ENCODE results near the gene MDM4.
A peak's percentile ranks its signal among the peaks of the same experiment; 100 is the strongest.
"Not testable (repeated sequence)": the region's sequence is repeated elsewhere in the genome, so short reads cannot be mapped to it uniquely, and the experiment has no call there.

Gene MDM4

GRCh38 chr1:204506969-204507316 lies 9.3 kb upstream of the MDM4 start:
- intact Hi-C loops (cut with DNase I) = no loop called here

GRCh38 chr1:204507317-204508105 lies 8.7 kb upstream of the MDM4 start:
- peak in 36 of 42 donors; percentile 17 to 73 (median 45) for DNase-seq

More at GRCh38 chr1:204506969-204507316, 9.3 kb upstream of the MDM4 start:
- DNase-seq = peak; percentile 25 to 97 (median 85)

GRCh38 chr1:204509186-204509635 lies 7.0 kb upstream of the MDM4 start:
- DNase-seq = no peak
- intact Hi-C loops (cut with DNase I) = no loop called here

More at GRCh38 chr1:204507317-204508105, 8.7 kb upstream of the MDM4 start:
- intact Hi-C loops (cut with DNase I) = no loop called here

DNA sequence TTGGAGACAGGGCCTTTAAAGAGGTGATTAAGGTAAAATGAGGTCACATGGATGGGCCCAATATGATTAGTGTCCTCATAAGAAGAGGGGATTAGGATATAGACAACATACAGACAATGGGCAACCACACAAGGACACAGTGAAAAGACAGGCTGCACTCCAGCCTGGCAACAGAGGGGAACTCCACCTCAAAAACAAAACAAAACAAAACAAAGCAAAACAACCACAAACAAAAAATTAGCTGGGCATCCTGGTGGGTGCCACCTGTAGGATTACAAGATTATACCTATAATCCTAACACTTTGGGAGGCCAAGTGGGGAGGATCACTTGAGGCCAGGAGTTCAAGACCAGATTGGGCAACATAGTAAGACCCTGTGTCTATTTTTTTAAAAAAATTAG lies 4.8 kb upstream of the MDM4 start:
- DNase-seq = no peak
- intact Hi-C loops (cut with DNase I) = no loop called here

DNA sequence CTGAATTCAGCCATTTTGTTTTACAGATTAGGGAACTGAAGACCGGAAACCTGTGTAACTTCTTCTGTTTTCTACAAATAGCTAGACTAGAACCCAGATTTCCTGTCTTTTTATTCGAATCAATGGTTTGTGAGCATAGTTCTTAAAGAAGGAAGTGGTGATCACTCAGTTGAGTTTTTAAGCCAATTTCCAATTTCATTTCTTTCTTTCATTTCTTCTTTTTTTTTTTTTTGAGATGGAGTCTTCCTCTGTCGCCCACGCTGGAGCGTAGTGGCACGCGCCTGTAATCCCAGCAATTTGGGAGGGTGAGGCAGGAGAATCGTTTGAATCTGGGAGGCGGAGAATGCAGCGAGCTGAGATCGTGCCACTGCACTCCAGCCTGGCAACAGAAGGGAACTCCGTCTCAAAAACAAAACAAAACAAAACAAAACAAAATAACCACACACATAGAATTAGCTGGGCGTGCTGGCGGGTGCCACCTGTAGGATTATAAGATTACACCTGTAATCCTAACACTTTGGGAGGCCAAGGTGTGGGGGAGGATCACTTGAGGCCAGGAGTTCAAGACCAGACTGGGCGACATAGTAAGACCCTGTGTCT lies 3.0 kb upstream of the MDM4 start:
- intact Hi-C loops (cut with DNase I) = no loop called here
- peak in 2 of 42 donors; percentile 17 to 30 for DNase-seq

DNA sequence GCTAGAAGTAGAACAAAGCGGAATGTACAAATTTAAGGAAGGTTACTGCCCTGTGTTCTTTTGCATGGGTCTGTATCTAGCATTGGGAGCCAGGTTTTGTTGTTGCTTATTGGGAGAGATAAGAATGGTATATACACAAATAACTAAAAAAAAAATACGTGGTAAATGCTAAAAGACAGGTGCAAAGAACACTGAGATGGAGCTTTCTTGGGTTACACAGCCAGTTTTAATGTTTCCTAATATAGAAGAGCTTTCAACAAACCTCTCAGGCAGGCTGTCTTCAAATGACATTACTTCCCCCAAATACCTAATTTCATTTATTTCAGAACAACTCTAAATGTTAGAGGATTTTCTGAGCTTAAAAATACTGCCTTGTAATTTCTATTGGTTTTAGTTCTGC lies 1.4 kb upstream of the MDM4 start:
- intact Hi-C loops (cut with DNase I) = no loop called here
- DNase-seq = no peak

GRCh38 chr1:204517382-204517781 lies 1.2 kb downstream of the MDM4 start:
- intact Hi-C loops (cut with DNase I) = not testable (repeated sequence)
- peak in 1 of 42 donors; percentile 19 for DNase-seq

DNA sequence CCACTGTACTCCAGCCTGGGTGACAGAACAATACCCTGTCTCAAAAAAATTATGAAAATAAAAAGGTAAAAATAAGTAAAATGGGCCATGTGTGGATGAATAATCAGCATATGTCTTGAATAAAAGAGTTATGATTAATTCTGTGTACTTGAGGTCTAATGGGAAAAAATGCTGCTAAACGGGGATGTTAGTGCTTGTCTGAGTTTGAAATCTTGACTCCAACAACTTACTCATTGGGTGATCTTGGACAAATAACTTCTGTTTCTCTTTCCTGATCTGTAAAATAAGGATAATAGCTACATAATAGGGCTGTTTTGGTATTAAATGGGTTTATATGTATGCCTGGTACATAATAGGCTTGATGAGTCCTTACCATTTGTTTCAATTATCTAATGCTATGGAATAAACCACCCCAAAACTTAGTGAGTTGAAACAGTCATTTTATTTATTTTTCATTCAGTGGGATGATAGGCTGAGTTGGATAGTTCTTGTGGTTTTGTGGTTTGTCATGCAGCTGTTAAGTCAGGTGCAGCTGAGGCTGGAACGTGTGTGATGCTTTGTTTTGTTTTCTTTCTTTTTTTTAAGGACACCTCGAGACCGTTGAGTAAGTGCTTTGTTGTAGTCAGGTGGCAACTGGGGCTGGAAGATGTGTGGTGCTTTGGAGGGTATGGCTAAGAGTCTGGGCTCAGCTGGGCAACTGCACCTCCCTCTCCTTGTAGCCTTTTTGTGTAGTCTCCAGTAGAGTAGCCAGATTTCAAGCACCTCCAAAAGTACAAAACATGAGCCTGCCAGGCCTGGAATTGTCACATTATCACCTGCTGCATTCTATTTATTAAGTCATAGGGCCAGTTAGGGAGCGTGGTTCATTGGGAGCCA lies 4.9 kb downstream of the MDM4 start:
- intact Hi-C loops (cut with DNase I) = no loop called here
- no peak for DNase-seq

GRCh38 chr1:204521941-204522521 lies 5.8 kb downstream of the MDM4 start:
- intact Hi-C loops (cut with DNase I); DNase-seq: not testable (repeated sequence)

DNA sequence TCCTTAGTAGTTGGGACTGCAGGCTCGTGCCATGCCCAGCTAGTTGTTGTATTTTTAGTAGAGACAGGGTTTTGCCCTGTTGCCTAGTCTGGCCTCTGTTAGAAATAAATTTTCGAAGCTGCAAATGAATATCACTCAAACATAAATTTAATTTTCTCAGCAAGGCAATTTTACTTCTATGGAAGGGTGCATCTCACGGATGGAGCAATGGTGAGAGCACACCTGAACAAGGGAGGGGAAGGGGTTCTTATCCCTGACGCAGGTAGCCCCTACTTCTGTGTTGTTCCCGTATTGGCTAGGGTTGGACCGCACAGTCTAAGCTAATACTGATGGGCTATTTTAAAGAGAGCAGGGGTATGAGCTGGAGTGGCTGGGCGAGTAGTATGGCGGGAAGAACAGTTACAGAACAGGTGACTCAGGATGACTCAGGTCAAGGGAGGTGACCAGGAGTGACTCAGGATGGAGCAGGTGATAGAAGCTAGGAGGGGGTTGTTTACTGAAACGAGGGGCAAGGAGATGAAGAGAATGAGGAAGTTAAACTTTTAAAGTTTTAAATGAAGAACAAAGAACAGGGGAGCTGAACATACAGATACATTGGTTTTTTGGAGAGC lies 7.5 kb downstream of the MDM4 start:
- intact Hi-C loops (cut with DNase I) = no loop called here
- no peak for DNase-seq

DNA sequence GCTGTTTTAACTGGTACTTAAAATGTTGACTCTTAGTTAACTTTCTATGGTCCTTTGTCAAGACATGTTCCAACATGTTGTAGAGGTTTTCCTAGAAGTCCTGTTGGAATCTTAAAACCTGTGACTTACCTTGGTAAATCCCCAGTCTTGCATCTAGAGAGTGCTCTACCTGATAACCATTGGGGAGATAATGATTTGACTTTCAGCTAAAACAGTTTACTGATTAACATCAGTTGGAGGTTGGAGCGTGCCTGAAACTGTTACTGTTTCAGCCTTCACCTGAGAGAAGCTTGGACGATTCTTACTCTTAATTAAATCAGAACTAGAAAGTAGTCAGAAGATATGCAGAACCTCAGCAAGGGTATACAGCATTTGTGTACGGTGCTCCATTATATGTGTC lies 8.8 kb downstream of the MDM4 start:
- intact Hi-C loops (cut with DNase I) = no loop called here
- no peak for DNase-seq

GRCh38 chr1:204528241-204528640 lies 12.0 kb downstream of the MDM4 start:
- intact Hi-C loops (cut with DNase I) = no loop called here
- no peak for DNase-seq

DNA sequence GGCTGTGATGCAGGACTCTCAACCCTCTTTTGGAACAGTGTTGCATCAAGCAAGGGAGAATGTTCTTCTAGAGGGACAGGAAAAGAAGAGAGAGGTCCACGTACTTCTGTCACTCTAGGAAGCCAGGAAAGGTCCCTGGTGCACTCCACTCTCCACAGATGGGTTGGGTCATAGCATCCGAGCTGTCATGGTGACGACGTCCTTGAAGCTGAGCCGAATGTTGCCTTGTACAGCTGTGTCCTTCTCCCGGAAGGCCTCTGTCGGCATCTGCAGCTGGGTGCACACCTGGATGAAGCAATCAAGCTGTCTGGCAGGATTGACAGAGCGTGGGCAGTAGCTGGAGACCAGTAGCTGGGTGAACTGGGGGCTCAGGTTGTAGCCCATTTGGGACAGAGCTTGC lies 12.5 kb downstream of the MDM4 start:
- intact Hi-C loops (cut with DNase I) = no loop called here
- DNase-seq = no peak

- DNase-seq = no peak
- intact Hi-C loops (cut with DNase I) = no loop called here
Measured at GRCh38 chr1:204529371-204529895, 13.2 kb downstream of the MDM4 start.

- intact Hi-C loops (cut with DNase I) = no loop called here
Measured at GRCh38 chr1:204530932-204531331, 14.7 kb downstream of the MDM4 start.

DNA sequence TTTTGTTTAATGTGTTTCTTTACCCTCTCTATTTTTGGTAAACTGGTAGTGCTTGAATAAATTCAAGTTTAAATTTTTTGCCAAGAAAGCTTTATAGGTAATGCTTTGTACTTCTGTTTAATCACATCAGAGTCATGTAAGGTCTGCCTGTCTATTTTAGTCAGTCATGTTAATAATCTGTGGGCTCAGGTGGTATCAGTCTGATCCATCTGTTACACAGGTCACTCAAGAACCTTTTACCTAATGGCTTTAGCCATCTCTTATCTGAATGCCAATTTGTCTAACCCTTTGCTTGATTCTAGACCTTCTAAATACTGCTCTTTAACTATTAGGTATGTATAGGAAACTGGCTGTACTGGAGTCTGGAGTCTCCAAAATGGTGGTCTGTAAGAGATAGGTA lies 16.6 kb downstream of the MDM4 start:
- intact Hi-C loops (cut with DNase I) = no loop called here
- no peak for DNase-seq

More at GRCh38 chr1:204530932-204531331, 14.7 kb downstream of the MDM4 start:
- no peak for DNase-seq

DNA sequence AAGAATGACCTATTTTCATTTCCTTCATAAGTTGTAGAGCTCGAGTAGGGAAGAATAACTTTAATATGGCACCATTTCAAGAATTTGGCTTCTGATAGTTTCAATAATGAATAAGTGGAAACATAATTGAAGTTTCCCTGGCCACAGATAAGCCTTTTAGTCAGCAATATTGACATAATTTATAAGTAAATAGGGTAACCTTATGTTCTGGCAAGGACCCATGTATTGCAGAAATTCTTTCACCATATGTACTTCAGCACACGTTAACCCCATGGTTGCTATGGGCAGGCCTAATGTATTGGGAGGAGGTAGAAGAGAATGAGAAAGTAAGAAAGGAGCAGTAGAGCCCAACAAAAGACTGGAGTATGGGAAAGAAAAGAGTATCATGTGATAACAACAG lies 25.4 kb downstream of the MDM4 start:
- intact Hi-C loops (cut with DNase I) = no loop called here
- DNase-seq = no peak

GRCh38 chr1:204544321-204544720 lies 28.1 kb downstream of the MDM4 start:
- intact Hi-C loops (cut with DNase I) = no loop called here
- DNase-seq = no peak

GRCh38 chr1:204545202-204545601 lies 29.0 kb downstream of the MDM4 start:
- intact Hi-C loops (cut with DNase I) = no loop called here
- DNase-seq = no peak
